Liver (tissue), 9 donors: ENCODE data around the gene CDRT4. TPM values are rescaled to one million over a fixed set of nuclear protein-coding genes. Genes with fewer than 3 reads are reported as not detected.

Experiments
- DNase-seq: peaks from one replicate; pipeline ENCODE4 v3.0.0-alpha.2; 2017; ENCODE audit warnings: low spot score
- H3K27ac ChIP-seq, 2 donors: one replicate each; pipeline ENCODE4 v1.7.0; 2013; ENCODE audit warnings: inconsistent platforms in 2 of 2, low read length in 2 of 2, control low read depth in 1 of 2, low read depth in 1 of 2, mild to moderate bottlenecking in 1 of 2
- H3K27me3 ChIP-seq, 4 donors: one replicate each; pipeline versions ENCODE4 v1.6.1 to v1.7.0; 2013; ENCODE audit warnings: low read length in 3 of 4, inconsistent platforms in 1 of 4, mild to moderate bottlenecking in 1 of 4, moderate library complexity in 1 of 4; ENCODE audit not compliant: control insufficient read depth in 4 of 4, insufficient read depth in 4 of 4
- H3K36me3 ChIP-seq, 4 donors: one replicate each; pipeline versions ENCODE4 v1.6.1 to v1.7.0; 2013; ENCODE audit warnings: low read length in 3 of 4, mild to moderate bottlenecking in 3 of 4, low read depth in 1 of 4, moderate library complexity in 1 of 4; ENCODE audit not compliant: control insufficient read depth in 4 of 4, insufficient read depth in 3 of 4
- H3K4me1 ChIP-seq, 4 donors: one replicate each; pipeline versions ENCODE4 v1.6.1 to v1.7.0; 2013; ENCODE audit warnings: low read length in 3 of 4, mild to moderate bottlenecking in 3 of 4, moderate library complexity in 1 of 4; ENCODE audit not compliant: control insufficient read depth in 4 of 4, insufficient read depth in 4 of 4
- H3K4me3 ChIP-seq, 3 donors: one replicate each; pipeline versions ENCODE4 v1.6.1 to v1.7.0; 2013; ENCODE audit warnings: low read length in 3 of 3, control low read depth in 1 of 3, low read depth in 1 of 3, mild to moderate bottlenecking in 1 of 3
- H3K9ac ChIP-seq, 2 donors: one replicate each; pipeline ENCODE4 v1.7.0; 2013; ENCODE audit warnings: low read length in 2 of 2, mild to moderate bottlenecking in 2 of 2, moderate library complexity in 2 of 2, control low read depth in 1 of 2, low read depth in 1 of 2
- H3K9me3 ChIP-seq, 4 donors: one replicate each; pipeline versions ENCODE4 v1.6.1 to v1.7.0; 2013; ENCODE audit warnings: low read length in 3 of 4; ENCODE audit not compliant: control insufficient read depth in 4 of 4
- ATF3 ChIP-seq: IDR thresholded peaks from 2 replicates; pipeline ENCODE4 v1.6.1; 2016; ENCODE audit warnings: antibody characterized with exemption
- CTCF ChIP-seq: fragments of 150-350 bp; IDR thresholded peaks from 2 replicates; pipeline ENCODE4 v1.5.1; 2017; ENCODE audit warnings: improper control_type of control experiment, low read depth, low read length; ENCODE audit not compliant: missing input control
- EGR1 ChIP-seq, 2 donors: IDR thresholded peaks; 2 replicates each; pipeline ENCODE4 v1.6.1; 2016 to 2018; ENCODE audit warnings: antibody characterized with exemption in 2 of 2, low read depth in 2 of 2
- FOXA1 ChIP-seq: IDR thresholded peaks from 2 replicates; pipeline ENCODE4 v1.6.1; 2016; ENCODE audit warnings: antibody characterized with exemption
- FOXA2 ChIP-seq: IDR thresholded peaks from 2 replicates; pipeline ENCODE4 v1.6.1; 2016; ENCODE audit warnings: antibody characterized with exemption
- GABPA ChIP-seq, 2 donors: IDR thresholded peaks in 1 of 2; conservative IDR thresholded peaks in 1 of 2; 2 replicates each; pipeline ENCODE4 v1.6.1; 2016; ENCODE audit warnings: antibody characterized with exemption in 2 of 2, mild to moderate bottlenecking in 1 of 2, moderate library complexity in 1 of 2
- HNF4A ChIP-seq, 2 donors: conservative IDR thresholded peaks; 2 replicates each; pipeline ENCODE4 v1.6.1; 2016; ENCODE audit warnings: antibody characterized with exemption in 2 of 2, mild to moderate bottlenecking in 2 of 2
- HNF4G ChIP-seq: IDR thresholded peaks from 2 replicates; pipeline ENCODE4 v1.6.1; 2016; ENCODE audit warnings: antibody characterized with exemption
- JUND ChIP-seq, 2 donors: IDR thresholded peaks; 2 replicates each; pipeline ENCODE4 v1.6.1; 2016; ENCODE audit warnings: antibody characterized with exemption in 2 of 2
- NR2F2 ChIP-seq: IDR thresholded peaks from 2 replicates; pipeline ENCODE4 v1.6.1; 2016; ENCODE audit warnings: antibody characterized with exemption
- RAD21 ChIP-seq, 2 donors: IDR thresholded peaks; 2 replicates each; pipeline ENCODE4 v1.6.1; 2016; ENCODE audit warnings: antibody characterized with exemption in 2 of 2, mild to moderate bottlenecking in 2 of 2
- RXRA ChIP-seq, 2 donors: IDR thresholded peaks; 2 replicates each; pipeline ENCODE4 v1.6.1; 2017 to 2018; ENCODE audit warnings: antibody characterized with exemption in 2 of 2, mild to moderate bottlenecking in 1 of 2
- SP1 ChIP-seq: IDR thresholded peaks from 2 replicates; pipeline ENCODE4 v1.6.1; 2018; ENCODE audit warnings: antibody characterized with exemption, mild to moderate bottlenecking
- TAF1 ChIP-seq: conservative IDR thresholded peaks from 2 replicates; pipeline ENCODE4 v1.6.1; 2016; ENCODE audit warnings: antibody characterized with exemption, mild to moderate bottlenecking
- YY1 ChIP-seq: IDR thresholded peaks from 2 replicates; pipeline ENCODE4 v1.6.1; 2016; ENCODE audit warnings: antibody characterized with exemption, mild to moderate bottlenecking
- ZBTB33 ChIP-seq: IDR thresholded peaks from 2 replicates; pipeline ENCODE4 v1.6.1; 2016; ENCODE audit warnings: antibody characterized with exemption
- WGBS: extraction: QIAGEN DNeasy Blood & Tissue Kit; methylation state at CpG from one replicate; pipeline ENCODE4 v1.1.7; 2013; 5-methylcytosine and 5-hydroxymethylcytosine counted together
- polyA plus RNA-seq, 2 donors: library from polyadenylated mRNA; stranded (reverse) in 1 of 2; unstranded in 1 of 2; fragments of 200-250 nt in 1 of 2; fragments of >200 nt in 1 of 2; fragmentation: Nextera tagmentation in 1 of 2; extraction: Ambion mirVana in 1 of 2; gene quantifications; one replicate each; pipeline versions ENCODE4 v1.2.1 to v1.2.3, GENCODE V29; 2013 to 2015
- total RNA-seq, 2 donors: library from RNA; depleted of rRNA; stranded (reverse); fragments of >200 nt; gene quantifications; one replicate each; pipeline ENCODE4 v1.2.3, GENCODE V29; 2014
- TF ChIP-seq, protein P1 (sequence below): IDR thresholded peaks from 2 replicates; pipeline ENCODE4 v1.6.1; 2016; ENCODE audit warnings: antibody characterized with exemption
- TF ChIP-seq, protein P2 (sequence below): IDR thresholded peaks from 2 replicates; pipeline ENCODE4 v1.6.1; 2016; ENCODE audit warnings: antibody characterized with exemption, mild to moderate bottlenecking
- donor health status: healthy.
- donor health status: healthy.
- donor health status: healthy.
- donor health status: healthy.
- donor health status: healthy.

Gene CDRT4
- total and polyA plus RNA-seq, 4 donors: 0.43 to 3.3 (median 1.8) TPM; not detected in 1

DNA sequence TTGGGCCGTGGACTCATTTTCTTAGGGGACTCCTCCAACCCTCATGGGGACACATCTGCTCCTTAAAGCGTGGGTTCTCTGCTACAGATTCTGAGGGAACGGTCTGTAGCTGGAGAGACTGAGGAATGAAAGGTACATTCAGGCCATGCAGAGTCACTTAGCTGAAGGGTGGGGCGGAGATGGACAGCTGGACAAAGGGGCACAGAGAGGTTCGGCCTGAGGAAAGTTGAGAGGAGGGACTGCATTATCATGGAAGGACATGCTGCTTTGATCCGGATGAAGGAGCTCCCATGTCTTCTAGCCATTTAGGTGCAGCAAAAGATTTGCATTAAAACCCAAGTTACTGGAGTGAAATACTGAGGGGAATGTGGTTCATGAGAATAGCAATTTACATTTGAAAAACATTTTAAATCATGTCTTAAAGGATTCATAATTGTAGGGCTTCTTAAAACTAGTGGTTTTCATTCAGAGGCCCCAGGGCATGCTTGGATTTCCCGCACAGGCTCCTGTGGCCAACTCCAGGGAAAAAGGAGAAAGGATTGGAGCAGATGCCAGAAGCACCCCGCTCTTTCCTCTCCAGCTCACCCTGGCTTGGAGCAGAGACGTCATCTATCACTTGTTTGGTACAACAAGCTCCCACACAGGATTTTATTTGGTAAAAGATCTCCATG lies 54.2 kb downstream of the CDRT4 start (continued):
- TF ChIP-seq CTCF (no peak), NR2F2 (no peak)

GRCh38 chr17:15412606-15413005 lies 54.8 kb downstream of the CDRT4 start:
- Histone ChIP-seq H3K9ac (no peak overlapping the region), H3K9me3 (no peaks in the 10 kb centered on the region), H3K27ac (no peak overlapping the region), H3K27me3 (no peaks in the 10 kb centered on the region), H3K4me1 (no peaks in the 10 kb centered on the region), H3K36me3 (no peaks in the 10 kb centered on the region), H3K4me3 (no peak overlapping the region)
- WGBS: 91% methylated on average over 7 of the region's 7 CpGs
- DNase-seq: no peak
- TF ChIP-seq TAF1 (no peak), EGR1 (IDR thresholded peaks at IDR 0.05; ENCODE audit: low read depth in 2 of 2) (no peak), RXRA (IDR thresholded peaks at IDR 0.05) (no peak), ZBTB33 (no peak), ATF3 (no peak), FOXA2 (no peak), FOXA1 (no peak), SP1 (no peak), RAD21 (IDR thresholded peaks at IDR 0.05) (no peak), HNF4A (conservative IDR thresholded peaks at IDR 0.05) (no peak), YY1 (no peak), NR2F2 (no peak), GABPA (IDR thresholded peaks at IDR 0.05 in 1 of 2, conservative IDR thresholded peaks at IDR 0.05 in 1 of 2) (no peak), HNF4G (no peak), CTCF (no peak), JUND (IDR thresholded peaks at IDR 0.05) (no peak)
- TF ChIP-seq, protein P1, sequence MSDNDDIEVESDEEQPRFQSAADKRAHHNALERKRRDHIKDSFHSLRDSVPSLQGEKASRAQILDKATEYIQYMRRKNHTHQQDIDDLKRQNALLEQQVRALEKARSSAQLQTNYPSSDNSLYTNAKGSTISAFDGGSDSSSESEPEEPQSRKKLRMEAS: no peak
- TF ChIP-seq, protein P2, sequence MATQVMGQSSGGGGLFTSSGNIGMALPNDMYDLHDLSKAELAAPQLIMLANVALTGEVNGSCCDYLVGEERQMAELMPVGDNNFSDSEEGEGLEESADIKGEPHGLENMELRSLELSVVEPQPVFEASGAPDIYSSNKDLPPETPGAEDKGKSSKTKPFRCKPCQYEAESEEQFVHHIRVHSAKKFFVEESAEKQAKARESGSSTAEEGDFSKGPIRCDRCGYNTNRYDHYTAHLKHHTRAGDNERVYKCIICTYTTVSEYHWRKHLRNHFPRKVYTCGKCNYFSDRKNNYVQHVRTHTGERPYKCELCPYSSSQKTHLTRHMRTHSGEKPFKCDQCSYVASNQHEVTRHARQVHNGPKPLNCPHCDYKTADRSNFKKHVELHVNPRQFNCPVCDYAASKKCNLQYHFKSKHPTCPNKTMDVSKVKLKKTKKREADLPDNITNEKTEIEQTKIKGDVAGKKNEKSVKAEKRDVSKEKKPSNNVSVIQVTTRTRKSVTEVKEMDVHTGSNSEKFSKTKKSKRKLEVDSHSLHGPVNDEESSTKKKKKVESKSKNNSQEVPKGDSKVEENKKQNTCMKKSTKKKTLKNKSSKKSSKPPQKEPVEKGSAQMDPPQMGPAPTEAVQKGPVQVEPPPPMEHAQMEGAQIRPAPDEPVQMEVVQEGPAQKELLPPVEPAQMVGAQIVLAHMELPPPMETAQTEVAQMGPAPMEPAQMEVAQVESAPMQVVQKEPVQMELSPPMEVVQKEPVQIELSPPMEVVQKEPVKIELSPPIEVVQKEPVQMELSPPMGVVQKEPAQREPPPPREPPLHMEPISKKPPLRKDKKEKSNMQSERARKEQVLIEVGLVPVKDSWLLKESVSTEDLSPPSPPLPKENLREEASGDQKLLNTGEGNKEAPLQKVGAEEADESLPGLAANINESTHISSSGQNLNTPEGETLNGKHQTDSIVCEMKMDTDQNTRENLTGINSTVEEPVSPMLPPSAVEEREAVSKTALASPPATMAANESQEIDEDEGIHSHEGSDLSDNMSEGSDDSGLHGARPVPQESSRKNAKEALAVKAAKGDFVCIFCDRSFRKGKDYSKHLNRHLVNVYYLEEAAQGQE: no peak
